PFSK-1 (cell line): ENCODE results near the gene SAC3D1.

ENCODE experiments used
- FOXP2 ChIP-seq: optimal IDR thresholded peaks from 2 replicates; pipeline ENCODE3; 2011; ENCODE audit warnings: borderline replicate concordance, control low read depth, inconsistent platforms; ENCODE audit not compliant: insufficient read depth; ENCODE audit errors: extremely low read length, extremely low read depth
- POLR2AphosphoS5 ChIP-seq: IDR thresholded peaks from 2 replicates; pipeline ENCODE4 v1.6.1; 2012; ENCODE audit warnings: low read depth, mild to moderate bottlenecking, control low read depth, low read length, moderate library complexity
- SIN3A ChIP-seq: IDR thresholded peaks from 2 replicates; pipeline ENCODE4 v1.6.1; 2012; ENCODE audit warnings: mild to moderate bottlenecking, low read length, moderate library complexity, borderline replicate concordance; ENCODE audit not compliant: insufficient read depth
- TAF1 ChIP-seq: IDR thresholded peaks from 2 replicates; pipeline ENCODE4 v1.6.1; 2012; ENCODE audit warnings: low read length, control low read depth, borderline replicate concordance; ENCODE audit not compliant: insufficient read depth
- TF ChIP-seq, protein P1 (sequence below), 2 experiments: IDR thresholded peaks; 2 replicates each; pipeline versions ENCODE4 v1.6.1 to v1.8.0; 2011 to 2012; ENCODE audit warnings: low read depth in 2 of 2, low read length in 2 of 2, control low read depth in 1 of 2, inconsistent platforms in 1 of 2, mild to moderate bottlenecking in 1 of 2, moderate library complexity in 1 of 2; ENCODE audit not compliant: insufficient read depth in 1 of 2

Gene SAC3D1

DNA sequence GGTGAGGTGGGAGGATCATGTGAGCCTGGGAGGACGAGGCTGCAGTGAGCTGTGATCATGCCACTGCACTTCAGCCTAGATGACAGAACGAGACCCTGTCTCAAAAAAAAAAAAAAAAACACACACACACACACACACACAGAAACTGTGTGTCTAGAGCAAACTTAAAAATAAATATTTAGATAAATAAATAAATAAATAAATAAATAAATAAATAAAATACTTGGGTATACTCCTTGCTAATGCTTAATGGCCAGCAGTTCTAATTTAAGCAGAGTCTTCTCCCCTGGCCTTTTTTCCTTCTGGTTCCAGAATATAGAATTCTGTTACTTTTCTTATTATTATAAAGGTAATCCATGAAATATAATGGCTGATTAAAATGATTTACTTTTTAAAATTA is 32.1 kb upstream of the SAC3D1 start:
- no peak for TF ChIP-seq POLR2AphosphoS5
- no peak for TF ChIP-seq SIN3A
- TF ChIP-seq, protein P1, sequence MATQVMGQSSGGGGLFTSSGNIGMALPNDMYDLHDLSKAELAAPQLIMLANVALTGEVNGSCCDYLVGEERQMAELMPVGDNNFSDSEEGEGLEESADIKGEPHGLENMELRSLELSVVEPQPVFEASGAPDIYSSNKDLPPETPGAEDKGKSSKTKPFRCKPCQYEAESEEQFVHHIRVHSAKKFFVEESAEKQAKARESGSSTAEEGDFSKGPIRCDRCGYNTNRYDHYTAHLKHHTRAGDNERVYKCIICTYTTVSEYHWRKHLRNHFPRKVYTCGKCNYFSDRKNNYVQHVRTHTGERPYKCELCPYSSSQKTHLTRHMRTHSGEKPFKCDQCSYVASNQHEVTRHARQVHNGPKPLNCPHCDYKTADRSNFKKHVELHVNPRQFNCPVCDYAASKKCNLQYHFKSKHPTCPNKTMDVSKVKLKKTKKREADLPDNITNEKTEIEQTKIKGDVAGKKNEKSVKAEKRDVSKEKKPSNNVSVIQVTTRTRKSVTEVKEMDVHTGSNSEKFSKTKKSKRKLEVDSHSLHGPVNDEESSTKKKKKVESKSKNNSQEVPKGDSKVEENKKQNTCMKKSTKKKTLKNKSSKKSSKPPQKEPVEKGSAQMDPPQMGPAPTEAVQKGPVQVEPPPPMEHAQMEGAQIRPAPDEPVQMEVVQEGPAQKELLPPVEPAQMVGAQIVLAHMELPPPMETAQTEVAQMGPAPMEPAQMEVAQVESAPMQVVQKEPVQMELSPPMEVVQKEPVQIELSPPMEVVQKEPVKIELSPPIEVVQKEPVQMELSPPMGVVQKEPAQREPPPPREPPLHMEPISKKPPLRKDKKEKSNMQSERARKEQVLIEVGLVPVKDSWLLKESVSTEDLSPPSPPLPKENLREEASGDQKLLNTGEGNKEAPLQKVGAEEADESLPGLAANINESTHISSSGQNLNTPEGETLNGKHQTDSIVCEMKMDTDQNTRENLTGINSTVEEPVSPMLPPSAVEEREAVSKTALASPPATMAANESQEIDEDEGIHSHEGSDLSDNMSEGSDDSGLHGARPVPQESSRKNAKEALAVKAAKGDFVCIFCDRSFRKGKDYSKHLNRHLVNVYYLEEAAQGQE (IDR thresholded peaks at IDR 0.05; ENCODE audit: insufficient read depth in 1 of 2, low read depth in 2 of 2, low read length in 2 of 2): no peak
- TF ChIP-seq TAF1: no peak
- no peak for TF ChIP-seq FOXP2

DNA sequence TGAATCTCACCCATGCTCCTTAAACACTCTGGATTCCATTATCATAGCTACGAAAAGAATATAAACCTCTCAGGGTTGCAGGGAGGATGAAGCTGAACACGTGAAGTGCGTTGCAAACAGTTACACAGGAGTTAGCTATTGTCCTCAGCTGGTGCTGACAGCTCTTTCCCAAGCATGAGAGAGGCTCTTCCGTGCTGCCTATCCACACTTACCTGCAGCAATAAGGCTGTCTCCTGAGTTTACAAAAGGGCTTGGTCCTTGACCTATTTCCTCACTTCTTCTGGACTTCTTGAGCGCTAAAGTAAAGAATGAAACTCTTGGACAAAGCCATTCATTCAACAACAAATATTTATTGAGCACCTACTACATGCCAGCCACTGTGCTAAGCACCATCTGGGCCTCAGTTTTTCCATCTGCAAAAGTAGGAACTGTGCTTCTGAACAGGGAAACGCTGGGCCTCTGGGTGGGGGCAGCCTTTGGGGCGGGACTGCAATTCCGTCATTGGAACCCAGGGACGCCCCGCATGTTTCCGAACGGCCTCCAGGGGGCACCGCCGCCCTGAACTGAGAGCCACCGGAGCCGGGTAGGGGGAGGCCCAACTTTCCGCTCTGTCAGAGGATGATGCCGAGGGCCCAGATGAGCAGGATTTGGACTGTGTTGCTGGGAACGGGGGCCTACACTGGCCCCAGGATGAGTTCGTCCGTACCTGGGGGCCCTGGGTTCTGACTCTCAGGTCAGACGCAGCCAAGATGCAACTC is 27.7 kb upstream of the SAC3D1 start:
- TF ChIP-seq TAF1 (no peak), POLR2AphosphoS5 (no peak), FOXP2 (no peak)
- TF ChIP-seq, protein P1 (IDR thresholded peaks at IDR 0.05; ENCODE audit: insufficient read depth in 1 of 2, low read depth in 2 of 2, low read length in 2 of 2): no peak

DNA sequence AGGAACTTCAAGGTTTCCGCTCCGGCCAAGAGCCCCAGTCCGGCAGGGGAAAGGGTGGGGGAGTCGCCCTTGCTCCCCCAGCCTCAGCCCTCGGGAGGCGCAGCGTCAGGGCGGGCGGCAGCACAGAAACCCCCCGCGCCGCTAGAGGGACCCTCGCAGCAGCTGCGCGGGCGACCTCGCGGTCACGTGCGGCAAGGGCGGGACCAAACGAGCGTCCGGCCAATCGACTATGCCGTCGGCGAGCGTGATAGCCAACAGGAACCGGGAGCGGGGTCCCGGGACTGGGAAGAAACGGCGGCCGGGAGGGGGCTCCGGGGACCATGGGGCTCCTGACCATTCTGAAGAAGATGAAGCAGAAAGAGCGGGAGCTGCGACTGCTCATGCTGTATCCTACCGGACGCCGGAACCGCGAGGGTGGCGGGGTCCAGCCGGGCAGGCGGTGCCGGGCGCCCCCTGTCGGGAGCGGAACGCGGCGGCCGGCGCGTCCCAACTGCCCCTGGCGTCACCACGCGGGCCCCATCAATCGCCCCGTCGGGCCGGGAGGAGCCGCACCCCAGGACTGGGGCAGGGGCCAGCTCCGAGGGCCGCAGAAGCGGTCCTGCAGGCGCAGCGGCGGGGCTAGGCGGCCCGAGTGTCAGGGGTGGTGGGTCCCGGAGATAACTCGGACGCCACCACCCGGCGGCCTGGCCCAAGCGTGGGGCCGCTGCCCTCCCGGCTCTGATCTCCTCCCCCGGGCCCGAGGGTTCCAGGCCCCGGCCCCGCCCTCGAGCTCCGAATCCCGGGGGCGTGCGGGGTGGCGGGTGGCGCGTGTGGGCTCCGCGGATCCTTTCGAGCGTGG is 26.9 kb upstream of the SAC3D1 start, which contains the start of gene ARL2:
Gene ARL2 (plus strand): TSS at position 273 of the 838 bp plus-strand sequence. CDS start 48 bp downstream, at position 321.
- no peak for TF ChIP-seq SIN3A
- 0 out of 2 replicates have a peak, but pooled peaks have one; percentile 75 for TF ChIP-seq TAF1
- peak; percentile 77 for TF ChIP-seq FOXP2
- peak; percentile 61 for TF ChIP-seq POLR2AphosphoS5
- TF ChIP-seq, protein P1 (IDR thresholded peaks at IDR 0.05; ENCODE audit: insufficient read depth in 1 of 2, low read depth in 2 of 2, low read length in 2 of 2): no peak

DNA sequence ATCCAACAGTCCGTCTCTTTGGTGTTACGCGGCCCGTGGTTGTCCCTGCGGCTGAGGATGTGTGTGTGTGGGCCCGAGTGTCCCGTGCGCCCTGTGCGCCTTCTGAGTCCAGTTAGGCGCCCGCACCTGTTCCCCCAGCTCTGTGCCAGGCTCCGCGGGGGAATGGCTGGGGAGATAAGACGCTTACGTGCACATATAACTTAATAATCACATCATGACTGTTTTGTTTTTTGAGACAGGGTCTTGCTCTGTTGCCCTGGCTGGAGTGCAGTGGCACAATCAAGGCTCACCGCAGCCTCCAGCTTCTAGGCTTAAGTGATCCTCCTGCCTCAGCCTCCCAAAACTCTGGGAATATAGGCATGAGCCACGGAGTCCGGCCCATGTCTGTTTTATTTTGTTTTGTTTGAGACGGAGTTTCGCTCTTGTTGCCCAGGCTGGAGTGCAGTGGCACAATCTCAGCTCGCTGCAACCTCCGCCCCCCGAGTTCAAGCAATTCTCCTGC is 26.2 kb upstream of the SAC3D1 start:
- TF ChIP-seq SIN3A (no peak), POLR2AphosphoS5 (no peak), TAF1 (no peak), FOXP2 (no peak)
- TF ChIP-seq, protein P1 (IDR thresholded peaks at IDR 0.05; ENCODE audit: insufficient read depth in 1 of 2, low read depth in 2 of 2, low read length in 2 of 2): no peak
